Upper lobe of right lung (tissue), 1 donor: ENCODE measurements around the gene GLI3. TPM values are rescaled to one million over a fixed set of nuclear protein-coding genes. Genes with fewer than 3 reads are reported as not detected.

Source experiments
- ATAC-seq: fragments of 200-7000 bp; cut with Tn5 transposase; one replicate; pipeline ENCODE4 v1.9.1; 2020; ENCODE audit warnings: mild to moderate bottlenecking, moderate library complexity
- DNase-seq: peaks from one replicate; pipeline ENCODE4 v3.0.0-alpha.2; 2020
- H3K27ac ChIP-seq: fragments of 200-600 bp; one replicate; pipeline ENCODE4 v1.8.0; 2022
- H3K27me3 ChIP-seq: fragments of 200-600 bp; one replicate; pipeline ENCODE4 v1.8.0; 2022; ENCODE audit warnings: mild to moderate bottlenecking
- H3K36me3 ChIP-seq: fragments of 200-600 bp; one replicate; pipeline ENCODE4 v1.8.0; 2022
- H3K4me1 ChIP-seq: fragments of 200-600 bp; one replicate; pipeline ENCODE4 v1.8.0; 2022
- H3K4me3 ChIP-seq: fragments of 200-600 bp; one replicate; pipeline ENCODE4 v1.8.0; 2022; ENCODE audit warnings: mild to moderate bottlenecking
- H3K9me3 ChIP-seq: fragments of 200-600 bp; one replicate; pipeline ENCODE4 v1.8.0; 2022
- intact Hi-C: fragments of 100-400 bp; cut with DNase I; formaldehyde crosslinking; loops from one replicate; pipeline ENCODE4 v1.11.0; 2022
- total RNA-seq: library from RNA; stranded (reverse); fragmentation: NEBNext Ultra II Directional; extraction: Animal tissue kit (Norgen Biotek cat#: 25700); gene quantifications from one replicate; pipeline ENCODE4 v1.2.1, GENCODE V29; 2021
- TF ChIP-seq, protein P1 (sequence below): fragments of 200-600 bp; IDR thresholded peaks from one replicate; pipeline ENCODE4 v1.8.0; 2022; ENCODE audit warnings: antibody characterized with exemption
- donor health status: DM: no; HTN: yes; CAD: no; lungs with severe emphysema.

Gene GLI3
- total RNA-seq, 1 donor from 2014 or later, result 17.5 TPM

DNA sequence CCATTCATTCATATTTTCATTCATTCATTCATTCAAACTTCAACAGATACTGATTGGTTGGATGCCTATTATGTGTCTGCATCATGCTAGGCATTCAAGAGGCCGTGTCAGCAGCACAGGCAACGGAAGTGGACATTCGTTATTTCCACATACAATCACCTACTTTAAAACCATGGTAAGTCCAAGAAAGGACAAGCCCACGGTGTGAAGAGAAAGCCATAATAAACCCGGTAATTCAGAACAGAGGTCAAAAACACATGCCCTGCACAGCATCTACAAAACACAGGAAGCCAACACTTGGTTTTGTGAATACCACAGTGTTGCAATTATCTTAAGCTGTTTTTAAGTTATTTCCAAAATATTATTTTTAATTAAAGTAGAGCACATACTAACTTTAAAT is 126.7 kb downstream of the GLI3 start:
- intact Hi-C loops, result no loop called here
- H3K27ac ChIP-seq, result no peak overlapping the region
- H3K36me3 ChIP-seq, result no peaks in the 10 kb centered on the region
- no peak overlapping the region for H3K4me3 ChIP-seq
- no peaks in the 10 kb centered on the region for H3K9me3 ChIP-seq
- no peak for DNase-seq
- H3K27me3 ChIP-seq, result no peaks in the 10 kb centered on the region
- TF ChIP-seq, protein P1, sequence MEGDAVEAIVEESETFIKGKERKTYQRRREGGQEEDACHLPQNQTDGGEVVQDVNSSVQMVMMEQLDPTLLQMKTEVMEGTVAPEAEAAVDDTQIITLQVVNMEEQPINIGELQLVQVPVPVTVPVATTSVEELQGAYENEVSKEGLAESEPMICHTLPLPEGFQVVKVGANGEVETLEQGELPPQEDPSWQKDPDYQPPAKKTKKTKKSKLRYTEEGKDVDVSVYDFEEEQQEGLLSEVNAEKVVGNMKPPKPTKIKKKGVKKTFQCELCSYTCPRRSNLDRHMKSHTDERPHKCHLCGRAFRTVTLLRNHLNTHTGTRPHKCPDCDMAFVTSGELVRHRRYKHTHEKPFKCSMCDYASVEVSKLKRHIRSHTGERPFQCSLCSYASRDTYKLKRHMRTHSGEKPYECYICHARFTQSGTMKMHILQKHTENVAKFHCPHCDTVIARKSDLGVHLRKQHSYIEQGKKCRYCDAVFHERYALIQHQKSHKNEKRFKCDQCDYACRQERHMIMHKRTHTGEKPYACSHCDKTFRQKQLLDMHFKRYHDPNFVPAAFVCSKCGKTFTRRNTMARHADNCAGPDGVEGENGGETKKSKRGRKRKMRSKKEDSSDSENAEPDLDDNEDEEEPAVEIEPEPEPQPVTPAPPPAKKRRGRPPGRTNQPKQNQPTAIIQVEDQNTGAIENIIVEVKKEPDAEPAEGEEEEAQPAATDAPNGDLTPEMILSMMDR, result no peak
- no peak for ATAC-seq
- peaks cover 28% of the 10 kb centered on the region for H3K4me1 ChIP-seq

- Histone ChIP-seq H3K36me3 (no peaks in the 10 kb centered on the region), H3K27ac (no peak overlapping the region), H3K9me3 (no peaks in the 10 kb centered on the region), H3K4me1 (peaks cover 28% of the 10 kb centered on the region), H3K27me3 (no peaks in the 10 kb centered on the region), H3K4me3 (no peak overlapping the region)
- ATAC-seq, result no peak
- TF ChIP-seq, protein P1, result no peak
- intact Hi-C loops, result no loop called here
- no peak for DNase-seq
Measured at GRCh38 chr7:42108803-42109528, 128.0 kb downstream of the GLI3 start.

- ATAC-seq (peak; percentile 85), DNase-seq (no peak)
- TF ChIP-seq, protein P1, result no peak
- H3K27me3 ChIP-seq, result no peaks in the 10 kb centered on the region
- H3K27ac ChIP-seq, result no peak overlapping the region
- H3K9me3 ChIP-seq, result no peaks in the 10 kb centered on the region
- H3K36me3 ChIP-seq, result no peaks in the 10 kb centered on the region
- peaks cover 28% of the 10 kb centered on the region for H3K4me1 ChIP-seq
- H3K4me3 ChIP-seq, result no peak overlapping the region
- intact Hi-C loops, result no loop called here
Measured at GRCh38 chr7:42107484-42108240, 129.3 kb downstream of the GLI3 start.

DNA sequence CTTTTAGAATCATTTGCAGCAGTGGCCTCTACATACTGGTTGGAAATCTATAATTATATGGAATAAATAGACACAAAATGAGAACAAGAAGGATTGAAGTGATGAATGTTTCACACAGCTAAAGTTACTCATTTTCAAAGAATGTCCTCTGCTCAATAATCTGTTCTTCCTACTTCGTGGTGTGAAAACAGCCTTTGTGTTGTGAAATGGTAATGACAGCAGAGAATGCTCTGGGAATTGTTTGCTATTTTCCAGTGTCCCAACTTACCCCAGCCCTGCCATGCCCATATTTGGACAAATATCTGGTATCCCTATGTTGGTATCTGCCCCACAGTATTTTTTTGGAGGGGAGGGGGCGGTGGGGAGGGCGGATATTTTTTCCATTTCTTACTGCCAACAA is 130.4 kb downstream of the GLI3 start:
- H3K4me1 ChIP-seq, result peaks cover 28% of the 10 kb centered on the region
- no peak for ATAC-seq

DNA sequence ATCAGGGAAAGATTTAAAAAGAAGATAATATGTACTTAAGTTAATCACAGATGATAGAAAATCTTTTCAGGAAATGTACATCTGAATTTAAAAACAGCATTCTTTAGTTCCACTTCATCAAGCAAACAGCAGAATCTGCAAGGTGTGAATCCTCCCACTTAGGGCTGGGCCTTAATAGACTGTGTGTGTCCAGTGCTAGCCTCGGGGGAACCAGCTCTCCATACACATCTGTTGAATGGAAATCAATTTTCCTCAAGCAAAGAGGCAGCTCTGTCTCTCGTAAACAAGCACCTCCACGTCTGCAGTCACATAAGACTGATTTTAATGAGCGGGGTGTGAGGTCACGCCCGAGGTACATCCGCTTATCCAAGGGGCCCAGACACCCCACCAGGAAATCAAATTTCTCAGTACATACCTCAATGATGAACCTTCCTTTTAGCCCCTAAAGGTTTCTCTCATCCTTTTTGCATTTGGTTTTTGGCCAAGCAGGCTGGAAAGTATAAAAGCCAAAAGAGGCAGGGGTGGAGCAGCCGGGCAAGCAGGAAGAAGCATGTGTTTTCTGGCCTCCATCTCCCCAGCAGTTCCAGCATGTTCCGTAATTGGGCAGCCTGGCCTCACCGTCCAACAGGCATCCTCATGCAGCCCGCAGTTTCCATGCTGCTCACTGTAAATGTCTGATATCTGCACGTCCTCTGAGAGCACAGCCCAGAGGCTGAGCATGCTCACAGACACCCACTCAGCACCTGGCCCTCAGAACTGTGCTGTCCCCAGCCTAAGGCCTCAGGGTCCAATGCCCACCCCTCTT is 131.3 kb downstream of the GLI3 start:
- Histone ChIP-seq H3K4me1 (peaks cover 28% of the 10 kb centered on the region), H3K36me3 (no peaks in the 10 kb centered on the region), H3K4me3 (no peak overlapping the region), H3K9me3 (no peaks in the 10 kb centered on the region), H3K27me3 (no peaks in the 10 kb centered on the region), H3K27ac (no peak overlapping the region)
- DNase-seq, result no peak
- intact Hi-C loops, result no loop called here
- no peak for ATAC-seq
- TF ChIP-seq, protein P1, result no peak

More for the DNA sequence above, 130.4 kb downstream of the GLI3 start:
- TF ChIP-seq, protein P1, result no peak
- intact Hi-C loops, result no loop called here
- H3K36me3 ChIP-seq, result no peaks in the 10 kb centered on the region
- no peak for DNase-seq
- H3K27ac ChIP-seq, result no peak overlapping the region
- no peak overlapping the region for H3K4me3 ChIP-seq
- H3K9me3 ChIP-seq, result no peaks in the 10 kb centered on the region
- H3K27me3 ChIP-seq, result no peaks in the 10 kb centered on the region
